Tibial artery (tissue), 4 donors: ENCODE data around the gene LGI1.

Experiments
- DNase-seq, 2 donors: peaks; one replicate each; pipeline ENCODE4 v3.0.0-alpha.2; 2019
- H3K27ac ChIP-seq, 2 donors: fragments of 200-600 bp; sonication (generic) in 1 of 2; 1 replicate in 1 of 2; 2 replicates in 1 of 2; pipeline ENCODE4 v1.5.1; 2018 to 2019; ENCODE audit warnings: mild to moderate bottlenecking in 1 of 2
- H3K27me3 ChIP-seq, 2 donors: fragments of 200-600 bp; sonication (generic) in 1 of 2; one replicate each; pipeline versions ENCODE4 v1.5.1 to v1.6.0; 2016 to 2019
- H3K36me3 ChIP-seq, 3 donors: fragments of 200-600 bp; sonication (generic) in 2 of 3; one replicate each; pipeline ENCODE4 v1.5.1; 2016 to 2019; ENCODE audit warnings: mild to moderate bottlenecking in 2 of 3
- H3K4me1 ChIP-seq, 4 donors: fragments of 200-600 bp; sonication (generic) in 2 of 4; 1 replicate in 3 of 4; 2 replicates in 1 of 4; pipeline ENCODE4 v1.5.1; 2016 to 2019
- H3K4me3 ChIP-seq, 2 donors: fragments of 200-600 bp; sonication (generic) in 1 of 2; 1 replicate in 1 of 2; 2 replicates in 1 of 2; pipeline ENCODE4 v1.5.1; 2018 to 2019; ENCODE audit warnings: mild to moderate bottlenecking in 2 of 2
- H3K9me3 ChIP-seq, 3 donors: fragments of 200-600 bp; sonication (generic) in 1 of 3; one replicate each; pipeline ENCODE4 v1.5.1; 2016 to 2019
- intact Hi-C: fragments of 100-400 bp; cut with DNase I; formaldehyde crosslinking; loops from one replicate; pipeline ENCODE4 v1.15.0; 2023; ENCODE audit warnings: low total_unique reads
- TF ChIP-seq, protein P1 (sequence below), 2 experiments: fragments of 200-600 bp in 1 of 2; fragments of 450-650 bp in 1 of 2; IDR thresholded peaks; one replicate each; pipeline ENCODE4 v1.5.1; 2017 to 2019; ENCODE audit warnings: antibody characterized with exemption in 2 of 2, mild to moderate bottlenecking in 1 of 2, moderate library complexity in 1 of 2

Gene LGI1

DNA sequence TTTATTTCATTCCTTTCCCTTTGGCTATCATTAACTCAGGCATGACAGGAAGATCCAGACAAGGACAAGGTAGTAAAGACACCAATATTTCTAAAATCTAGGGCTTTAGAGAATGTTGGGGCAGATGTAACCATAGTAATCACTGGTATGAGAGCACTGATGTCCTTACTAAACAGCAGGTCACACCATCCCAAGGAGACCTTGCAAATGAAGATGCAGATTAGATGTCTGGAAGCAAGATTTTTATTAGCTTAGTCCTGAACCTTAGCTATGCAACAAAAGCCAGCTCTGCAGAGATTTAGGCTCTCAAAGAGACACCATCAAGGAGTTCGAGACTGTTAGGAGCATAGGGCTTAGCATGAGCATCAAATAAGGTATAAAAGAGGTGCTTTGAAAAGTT lies 31.7 kb upstream of the LGI1 start:
- Histone ChIP-seq H3K4me3 (no peak overlapping the region), H3K27me3 (peaks cover 0 to 7% of the 10 kb centered on the region in 2 donors), H3K4me1 (no peaks in the 10 kb centered on the region), H3K9me3 (no peaks in the 10 kb centered on the region), H3K36me3 (no peaks in the 10 kb centered on the region), H3K27ac (no peak overlapping the region)
- TF ChIP-seq, protein P1, sequence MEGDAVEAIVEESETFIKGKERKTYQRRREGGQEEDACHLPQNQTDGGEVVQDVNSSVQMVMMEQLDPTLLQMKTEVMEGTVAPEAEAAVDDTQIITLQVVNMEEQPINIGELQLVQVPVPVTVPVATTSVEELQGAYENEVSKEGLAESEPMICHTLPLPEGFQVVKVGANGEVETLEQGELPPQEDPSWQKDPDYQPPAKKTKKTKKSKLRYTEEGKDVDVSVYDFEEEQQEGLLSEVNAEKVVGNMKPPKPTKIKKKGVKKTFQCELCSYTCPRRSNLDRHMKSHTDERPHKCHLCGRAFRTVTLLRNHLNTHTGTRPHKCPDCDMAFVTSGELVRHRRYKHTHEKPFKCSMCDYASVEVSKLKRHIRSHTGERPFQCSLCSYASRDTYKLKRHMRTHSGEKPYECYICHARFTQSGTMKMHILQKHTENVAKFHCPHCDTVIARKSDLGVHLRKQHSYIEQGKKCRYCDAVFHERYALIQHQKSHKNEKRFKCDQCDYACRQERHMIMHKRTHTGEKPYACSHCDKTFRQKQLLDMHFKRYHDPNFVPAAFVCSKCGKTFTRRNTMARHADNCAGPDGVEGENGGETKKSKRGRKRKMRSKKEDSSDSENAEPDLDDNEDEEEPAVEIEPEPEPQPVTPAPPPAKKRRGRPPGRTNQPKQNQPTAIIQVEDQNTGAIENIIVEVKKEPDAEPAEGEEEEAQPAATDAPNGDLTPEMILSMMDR (IDR thresholded peaks at IDR 0.05): no peak
- intact Hi-C loops: no loop called here
- DNase-seq: no peak

DNA sequence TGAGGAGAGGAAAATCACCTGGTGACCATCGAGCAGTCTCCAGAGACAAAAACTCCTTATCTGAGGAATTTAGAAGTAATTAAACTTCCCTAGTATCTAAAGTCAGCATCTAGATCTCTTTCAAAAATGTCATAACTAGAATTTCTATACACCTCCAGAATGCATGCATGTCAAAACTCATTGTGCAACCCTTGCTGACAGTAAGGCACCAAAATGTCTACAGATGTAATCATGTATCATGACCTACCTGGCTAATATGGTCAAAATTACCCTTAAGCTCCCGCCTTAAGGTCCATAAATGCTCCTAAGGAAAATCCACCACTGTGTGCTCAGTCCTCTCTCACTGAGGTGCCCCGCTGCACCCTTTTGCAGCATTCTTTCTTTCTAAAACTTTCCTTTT lies 16.4 kb upstream of the LGI1 start:
- Histone ChIP-seq H3K9me3 (no peaks in the 10 kb centered on the region), H3K4me1 (peaks cover 0 to 3% (median 0%) of the 10 kb centered on the region in 4 donors), H3K27me3 (no peaks in the 10 kb centered on the region), H3K27ac (no peak overlapping the region), H3K36me3 (no peaks in the 10 kb centered on the region), H3K4me3 (no peak overlapping the region)
- TF ChIP-seq, protein P1 (IDR thresholded peaks at IDR 0.05): no peak
- intact Hi-C loops: loop anchor here (10.0 kb wide), 1 partner anchor 73 kb away; no protein-coding TSS in a partner anchor
- no peak for DNase-seq

DNA sequence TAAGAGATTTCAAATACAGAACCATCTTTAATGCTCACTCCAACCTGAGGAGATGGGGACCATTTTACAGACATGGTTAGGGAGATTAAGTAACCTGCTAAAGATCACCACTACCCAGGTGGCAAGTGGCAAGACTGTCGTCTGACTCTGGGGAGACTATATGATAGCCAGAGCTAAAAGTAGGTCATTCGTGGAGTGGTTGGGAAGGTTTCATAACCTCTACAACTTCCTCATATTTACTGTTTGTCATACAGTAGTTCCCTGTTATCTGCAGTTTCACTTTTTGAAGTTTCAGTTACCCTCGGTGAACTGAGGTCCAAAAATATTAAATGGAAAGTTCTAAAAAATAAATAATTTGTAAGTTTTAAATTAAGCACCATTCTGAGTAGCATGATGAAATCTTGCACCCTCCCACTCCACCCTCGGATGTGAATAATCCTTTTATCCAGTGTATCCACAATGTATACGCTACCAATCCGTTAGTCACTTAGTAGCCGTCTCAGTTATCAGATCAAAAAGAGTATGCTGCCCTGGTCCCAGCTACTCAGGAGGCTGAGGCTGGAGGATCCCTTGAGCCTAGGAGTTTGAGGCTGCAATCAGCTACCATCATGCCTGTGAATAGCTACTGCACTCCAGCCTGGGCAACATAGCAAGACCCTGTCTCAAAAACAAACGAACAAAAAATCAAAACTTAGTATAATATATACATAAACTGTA lies 14.9 kb upstream of the LGI1 start:
- Histone ChIP-seq H3K4me3 (no peak overlapping the region), H3K4me1 (peaks cover 0 to 17% (median 3%) of the 10 kb centered on the region in 4 donors), H3K36me3 (no peaks in the 10 kb centered on the region), H3K27me3 (no peaks in the 10 kb centered on the region), H3K27ac (no peak overlapping the region), H3K9me3 (no peaks in the 10 kb centered on the region)
- DNase-seq: no peak
- intact Hi-C loops: loop anchor here (10.0 kb wide), 1 partner anchor 72 kb away; no protein-coding TSS in a partner anchor
- TF ChIP-seq, protein P1 (IDR thresholded peaks at IDR 0.05): no peak

DNA sequence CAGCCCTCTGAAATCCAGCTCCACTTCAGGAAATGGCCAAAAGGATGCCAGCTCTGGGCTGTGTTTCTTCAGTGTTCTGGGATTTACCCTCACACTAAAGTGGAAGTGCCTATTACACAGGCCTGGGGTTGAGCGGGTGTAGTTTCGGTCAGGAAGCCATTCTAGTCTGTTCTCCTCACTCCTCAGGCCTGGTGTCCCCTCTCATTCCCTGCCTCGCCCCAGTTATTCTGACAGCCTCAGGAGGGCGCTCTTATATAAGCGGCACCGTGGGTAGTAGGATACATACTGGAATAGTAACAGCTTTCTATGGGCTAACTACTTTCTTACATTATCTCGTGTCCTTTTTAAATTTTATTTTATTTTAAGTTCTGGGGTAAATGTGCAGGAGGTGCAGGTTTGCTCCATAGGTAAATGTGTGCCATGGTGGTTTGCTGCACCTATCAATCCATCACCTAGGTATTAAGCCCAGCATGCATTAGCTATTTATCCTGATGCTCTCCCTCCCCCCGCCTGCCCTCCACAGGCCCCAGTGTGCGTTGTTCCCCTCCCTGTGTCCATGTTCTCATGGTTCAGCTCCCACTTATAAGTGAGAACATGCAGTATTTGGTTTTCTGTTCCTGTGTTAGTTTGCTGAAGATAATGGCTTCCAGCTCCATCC lies 12.2 kb upstream of the LGI1 start:
- peaks cover 0 to 33% (median 3%) of the 10 kb centered on the region in 4 donors for H3K4me1 ChIP-seq
- DNase-seq: peak in 1 of 2 donors; percentile 24
- H3K4me3 ChIP-seq: no peak overlapping the region
- H3K9me3 ChIP-seq: no peaks in the 10 kb centered on the region
- TF ChIP-seq, protein P1 (IDR thresholded peaks at IDR 0.05): no peak
- no peak overlapping the region for H3K27ac ChIP-seq
- no peaks in the 10 kb centered on the region for H3K27me3 ChIP-seq
- H3K36me3 ChIP-seq: no peaks in the 10 kb centered on the region
- intact Hi-C loops: loop anchor here (10.0 kb wide), 1 partner anchor 69 kb away; no protein-coding TSS in a partner anchor

DNA sequence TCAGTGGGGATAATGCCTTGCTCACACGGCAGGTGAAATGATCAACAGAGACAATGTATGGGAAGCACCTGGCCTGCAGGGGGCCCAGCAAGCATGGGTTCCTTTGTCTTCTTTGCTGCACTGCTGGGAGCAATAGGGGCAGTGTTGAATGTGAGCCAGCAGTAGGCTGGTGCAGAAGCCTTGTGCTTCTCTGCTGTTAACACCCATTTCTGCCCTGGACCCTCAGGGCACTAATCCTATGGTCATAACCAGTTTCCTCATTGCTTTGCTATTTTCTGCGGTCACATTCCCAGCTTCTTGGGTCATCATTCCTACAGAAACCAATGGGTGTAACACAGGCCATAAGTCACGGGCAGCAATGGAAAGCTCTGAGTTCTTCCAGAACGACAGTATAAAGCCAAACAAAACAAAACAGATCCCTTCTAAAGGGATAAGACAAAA lies 10.9 kb upstream of the LGI1 start:
- TF ChIP-seq, protein P1 (IDR thresholded peaks at IDR 0.05): no peak
- Histone ChIP-seq H3K27ac (peak overlapping the region in 1 of 2 donors; percentile 55), H3K4me1 (peaks cover 0 to 36% (median 3%) of the 10 kb centered on the region in 4 donors), H3K36me3 (no peaks in the 10 kb centered on the region), H3K4me3 (no peak overlapping the region), H3K27me3 (no peaks in the 10 kb centered on the region), H3K9me3 (no peaks in the 10 kb centered on the region)
- DNase-seq: peak in 1 of 2 donors; percentile 31
- intact Hi-C loops: loop anchor here (10.0 kb wide), 1 partner anchor 68 kb away; no protein-coding TSS in a partner anchor
